GM12878 (cell line): ENCODE results near the gene ATP8A1.
A peak's percentile ranks its signal among the peaks of the same experiment; 100 is the strongest.

Experiments used
- CREB1 ChIP-seq: IDR thresholded peaks from 2 replicates; pipeline ENCODE4 v1.6.1; 2012; ENCODE audit warnings: low read depth, mild to moderate bottlenecking, inconsistent platforms
- SMC3 ChIP-seq: IDR thresholded peaks from 2 replicates; pipeline ENCODE4 v1.6.1; 2011; ENCODE audit warnings: low read length, improper control_type of control experiment, borderline replicate concordance
- TF ChIP-seq, protein P1 (sequence below): IDR thresholded peaks from 2 replicates; pipeline ENCODE4 v1.6.1; 2012; ENCODE audit warnings: improper control_type of control experiment, low read depth, low read length; ENCODE audit not compliant: insufficient replicate concordance
- TF ChIP-seq, protein P2 (sequence below), 3 experiments: IDR thresholded peaks in 2 of 3; conservative IDR thresholded peaks in 1 of 3; 2 replicates each; pipeline ENCODE4 v1.5.1; 2011; ENCODE audit warnings: low read depth in 3 of 3, low read length in 3 of 3, mild to moderate bottlenecking in 3 of 3, control low read depth in 2 of 3, moderate library complexity in 2 of 3, inconsistent platforms in 1 of 3, mixed read lengths in 1 of 3; ENCODE audit not compliant: control insufficient read depth in 2 of 3, insufficient read depth in 1 of 3; ENCODE audit errors: extremely low read depth in 1 of 3

DNA sequence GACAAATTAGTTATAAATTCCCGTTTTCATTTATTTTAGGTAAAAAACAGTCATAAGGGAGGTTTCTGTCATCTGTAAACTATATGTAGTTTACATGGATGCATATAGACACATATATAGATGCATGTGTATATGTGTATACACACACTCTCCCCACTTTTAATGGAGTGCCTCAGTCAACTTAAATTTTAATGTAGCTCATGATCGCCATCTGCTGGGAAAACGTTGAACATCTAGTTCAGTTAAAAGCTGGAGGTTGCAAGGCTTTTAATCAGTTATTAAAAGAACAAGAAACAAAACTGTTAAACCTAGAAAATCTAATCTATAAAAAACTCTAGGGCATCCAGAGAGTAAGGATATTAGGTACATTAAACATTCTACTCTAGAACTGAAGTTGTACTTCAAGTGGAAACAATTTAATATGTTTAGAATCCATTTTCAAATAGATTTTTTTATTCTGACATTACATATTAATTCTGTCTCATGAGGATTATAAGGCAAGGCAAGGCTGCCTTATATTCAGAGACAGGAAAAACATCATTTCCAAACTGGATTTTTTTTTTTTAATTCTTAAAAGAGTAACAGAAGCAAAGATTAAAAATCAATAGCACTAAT is 137.0 kb downstream of the ATP8A1 start:
- TF ChIP-seq, protein P1, sequence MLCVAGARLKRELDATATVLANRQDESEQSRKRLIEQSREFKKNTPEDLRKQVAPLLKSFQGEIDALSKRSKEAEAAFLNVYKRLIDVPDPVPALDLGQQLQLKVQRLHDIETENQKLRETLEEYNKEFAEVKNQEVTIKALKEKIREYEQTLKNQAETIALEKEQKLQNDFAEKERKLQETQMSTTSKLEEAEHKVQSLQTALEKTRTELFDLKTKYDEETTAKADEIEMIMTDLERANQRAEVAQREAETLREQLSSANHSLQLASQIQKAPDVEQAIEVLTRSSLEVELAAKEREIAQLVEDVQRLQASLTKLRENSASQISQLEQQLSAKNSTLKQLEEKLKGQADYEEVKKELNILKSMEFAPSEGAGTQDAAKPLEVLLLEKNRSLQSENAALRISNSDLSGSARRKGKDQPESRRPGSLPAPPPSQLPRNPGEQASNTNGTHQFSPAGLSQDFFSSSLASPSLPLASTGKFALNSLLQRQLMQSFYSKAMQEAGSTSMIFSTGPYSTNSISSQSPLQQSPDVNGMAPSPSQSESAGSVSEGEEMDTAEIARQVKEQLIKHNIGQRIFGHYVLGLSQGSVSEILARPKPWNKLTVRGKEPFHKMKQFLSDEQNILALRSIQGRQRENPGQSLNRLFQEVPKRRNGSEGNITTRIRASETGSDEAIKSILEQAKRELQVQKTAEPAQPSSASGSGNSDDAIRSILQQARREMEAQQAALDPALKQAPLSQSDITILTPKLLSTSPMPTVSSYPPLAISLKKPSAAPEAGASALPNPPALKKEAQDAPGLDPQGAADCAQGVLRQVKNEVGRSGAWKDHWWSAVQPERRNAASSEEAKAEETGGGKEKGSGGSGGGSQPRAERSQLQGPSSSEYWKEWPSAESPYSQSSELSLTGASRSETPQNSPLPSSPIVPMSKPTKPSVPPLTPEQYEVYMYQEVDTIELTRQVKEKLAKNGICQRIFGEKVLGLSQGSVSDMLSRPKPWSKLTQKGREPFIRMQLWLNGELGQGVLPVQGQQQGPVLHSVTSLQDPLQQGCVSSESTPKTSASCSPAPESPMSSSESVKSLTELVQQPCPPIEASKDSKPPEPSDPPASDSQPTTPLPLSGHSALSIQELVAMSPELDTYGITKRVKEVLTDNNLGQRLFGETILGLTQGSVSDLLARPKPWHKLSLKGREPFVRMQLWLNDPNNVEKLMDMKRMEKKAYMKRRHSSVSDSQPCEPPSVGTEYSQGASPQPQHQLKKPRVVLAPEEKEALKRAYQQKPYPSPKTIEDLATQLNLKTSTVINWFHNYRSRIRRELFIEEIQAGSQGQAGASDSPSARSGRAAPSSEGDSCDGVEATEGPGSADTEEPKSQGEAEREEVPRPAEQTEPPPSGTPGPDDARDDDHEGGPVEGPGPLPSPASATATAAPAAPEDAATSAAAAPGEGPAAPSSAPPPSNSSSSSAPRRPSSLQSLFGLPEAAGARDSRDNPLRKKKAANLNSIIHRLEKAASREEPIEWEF: no peak
- TF ChIP-seq, protein P2, sequence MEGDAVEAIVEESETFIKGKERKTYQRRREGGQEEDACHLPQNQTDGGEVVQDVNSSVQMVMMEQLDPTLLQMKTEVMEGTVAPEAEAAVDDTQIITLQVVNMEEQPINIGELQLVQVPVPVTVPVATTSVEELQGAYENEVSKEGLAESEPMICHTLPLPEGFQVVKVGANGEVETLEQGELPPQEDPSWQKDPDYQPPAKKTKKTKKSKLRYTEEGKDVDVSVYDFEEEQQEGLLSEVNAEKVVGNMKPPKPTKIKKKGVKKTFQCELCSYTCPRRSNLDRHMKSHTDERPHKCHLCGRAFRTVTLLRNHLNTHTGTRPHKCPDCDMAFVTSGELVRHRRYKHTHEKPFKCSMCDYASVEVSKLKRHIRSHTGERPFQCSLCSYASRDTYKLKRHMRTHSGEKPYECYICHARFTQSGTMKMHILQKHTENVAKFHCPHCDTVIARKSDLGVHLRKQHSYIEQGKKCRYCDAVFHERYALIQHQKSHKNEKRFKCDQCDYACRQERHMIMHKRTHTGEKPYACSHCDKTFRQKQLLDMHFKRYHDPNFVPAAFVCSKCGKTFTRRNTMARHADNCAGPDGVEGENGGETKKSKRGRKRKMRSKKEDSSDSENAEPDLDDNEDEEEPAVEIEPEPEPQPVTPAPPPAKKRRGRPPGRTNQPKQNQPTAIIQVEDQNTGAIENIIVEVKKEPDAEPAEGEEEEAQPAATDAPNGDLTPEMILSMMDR (IDR thresholded peaks at IDR 0.05 in 2 of 3, conservative IDR thresholded peaks at IDR 0.05 in 1 of 3; ENCODE audit: control insufficient read depth in 2 of 3, extremely low read depth in 1 of 3, insufficient read depth in 1 of 3, low read depth in 3 of 3, low read length in 3 of 3): peak; percentile 41 to 59 (median 45); a peak in 5 of 6 replicates
- peak; percentile 64; the same call in 1 of the 2 replicates for TF ChIP-seq SMC3
- no peak for TF ChIP-seq CREB1
